ENCODE data around the gene VPS4B. TPM values are rescaled to one million over a fixed set of nuclear protein-coding genes. Genes with fewer than 3 reads are reported as not detected.

VPS4B gene
- total and polyA plus RNA-seq, 2 experiments from 2014 or later, result 45.5 to 49.2 TPM

DNA sequence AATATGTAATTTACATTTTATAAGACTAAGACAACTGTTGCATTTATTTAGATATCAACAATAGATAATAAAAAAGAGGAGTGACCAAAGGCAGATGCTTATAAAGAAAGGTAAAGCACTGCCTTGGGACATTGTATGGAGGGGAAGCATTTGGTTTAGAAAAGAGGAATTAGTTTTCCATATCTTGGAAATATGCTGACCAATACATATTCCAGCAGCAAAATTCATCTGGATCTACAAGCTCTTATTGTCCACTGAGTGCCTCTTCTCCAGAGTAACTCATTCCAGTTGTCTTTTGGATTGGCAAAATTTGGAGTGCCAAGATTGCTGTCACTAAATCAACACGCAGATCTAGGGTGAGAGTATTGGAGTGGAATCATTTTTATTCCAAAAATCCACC is 8.9 kb upstream of the VPS4B start:
- in situ Hi-C loops (cut with MboI), result no loop called here
- Histone ChIP-seq H3K27ac (no peak overlapping the region), H3K27me3 (replicated peaks; ENCODE audit: insufficient read depth) (no peaks in the 10 kb centered on the region), H3K4me1 (ENCODE audit: insufficient read depth) (peaks cover 12% of the 10 kb centered on the region; the same call in 1 of the 2 replicates), H3K36me3 (ENCODE audit: low read depth) (no peaks in the 10 kb centered on the region), H4K20me1 (ENCODE audit: insufficient read depth) (no peaks in the 10 kb centered on the region), H2AFZ (no peak overlapping the region), H3K9me3 (ENCODE audit: low read depth) (no peaks in the 10 kb centered on the region), H3K9ac (no peak overlapping the region), H3K9me2 (ENCODE audit: insufficient read depth) (0 out of 2 replicates have a peak, but pooled peaks cover 7% of the 10 kb centered on the region), H3K79me2 (ENCODE audit: insufficient read depth) (no peaks in the 10 kb centered on the region), H3K4me3 (no peak overlapping the region), H3F3A (ENCODE audit: insufficient read depth) (peaks cover 15% of the 10 kb centered on the region), H3K4me2 (ENCODE audit: unreplicated experiment) (no peak overlapping the region)
- 8 to 10% methylated on average over 1 of the region's 1 CpG for WGBS, 2 experiments (ENCODE audit: low coverage in 1 of 2, low lambda C conversion rate in 2 of 2, missing lambda C conversion rate in 2 of 2)
- TF ChIP-seq EZH2phosphoT487 (IDR thresholded peaks at IDR 0.05; ENCODE audit: insufficient read depth, low read depth) (no peak), EZH2 (IDR thresholded peaks at IDR 0.05; ENCODE audit: insufficient read depth, poor library complexity, severe bottlenecking) (no peak)
- DNase-seq, result no peak

DNA sequence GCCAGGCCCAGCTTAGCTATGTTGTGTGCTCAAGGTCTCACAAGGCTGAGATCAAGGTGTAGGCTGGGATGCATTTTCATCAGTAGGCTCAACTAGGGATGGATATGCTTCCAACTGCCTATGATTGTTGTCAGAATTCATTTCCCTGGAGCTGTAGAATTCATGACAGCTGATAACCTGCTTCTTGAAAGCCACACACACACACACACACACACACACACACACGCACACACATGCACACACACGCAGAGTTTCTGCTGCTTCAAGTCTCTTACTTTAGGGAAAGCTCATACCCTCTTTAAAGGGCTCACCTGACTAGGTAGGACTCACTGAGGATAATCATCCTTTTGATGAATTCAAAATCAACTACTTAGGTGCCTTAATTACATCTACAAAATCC is 8.2 kb upstream of the VPS4B start:
- no peaks in the 10 kb centered on the region for H3K79me2 ChIP-seq (ENCODE audit: insufficient read depth)
- H3K4me3 ChIP-seq, result no peak overlapping the region
- in situ Hi-C loops (cut with MboI), result no loop called here
- no peak overlapping the region for H3K9ac ChIP-seq
- peaks cover 12% of the 10 kb centered on the region; the same call in 1 of the 2 replicates for H3K4me1 ChIP-seq (ENCODE audit: insufficient read depth)
- 0 out of 2 replicates have a peak, but pooled peaks cover 7% of the 10 kb centered on the region for H3K9me2 ChIP-seq (ENCODE audit: insufficient read depth)
- H2AFZ ChIP-seq, result no peak overlapping the region
- no peak overlapping the region for H3K27ac ChIP-seq
- H3K36me3 ChIP-seq (ENCODE audit: low read depth), result no peaks in the 10 kb centered on the region
- 43 to 46% methylated on average over 2 of the region's 2 CpGs for WGBS, 2 experiments (ENCODE audit: low coverage in 1 of 2, low lambda C conversion rate in 2 of 2, missing lambda C conversion rate in 2 of 2)
- H3F3A ChIP-seq (ENCODE audit: insufficient read depth), result peaks cover 15% of the 10 kb centered on the region
- no peaks in the 10 kb centered on the region for H3K9me3 ChIP-seq (ENCODE audit: low read depth)
- no peaks in the 10 kb centered on the region for H4K20me1 ChIP-seq (ENCODE audit: insufficient read depth)
- no peak for TF ChIP-seq EZH2 (IDR thresholded peaks at IDR 0.05; ENCODE audit: insufficient read depth, poor library complexity, severe bottlenecking)
- TF ChIP-seq EZH2phosphoT487 (IDR thresholded peaks at IDR 0.05; ENCODE audit: insufficient read depth, low read depth), result no peak
- DNase-seq, result no peak
- no peak overlapping the region for H3K4me2 ChIP-seq (ENCODE audit: unreplicated experiment)
- no peaks in the 10 kb centered on the region for H3K27me3 ChIP-seq (replicated peaks; ENCODE audit: insufficient read depth)

DNA sequence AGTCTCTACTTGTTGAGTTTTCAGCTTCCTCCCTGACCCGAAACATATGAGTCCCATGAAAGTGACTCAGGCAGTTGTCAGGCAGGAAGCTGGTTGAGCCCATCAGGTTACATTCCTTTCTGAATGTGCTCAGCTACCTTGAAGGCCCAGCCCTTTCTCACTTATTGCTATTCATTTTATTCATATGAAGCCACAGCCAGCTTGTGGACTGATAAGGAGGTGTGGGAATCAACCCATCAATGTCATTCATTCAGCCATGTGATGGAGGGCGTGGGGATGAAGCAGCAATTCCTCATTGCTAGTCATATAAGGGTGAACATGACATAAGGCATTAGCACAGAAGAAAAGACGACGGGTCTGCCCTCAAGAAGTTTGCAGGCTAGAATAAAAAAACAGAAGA is 5.3 kb upstream of the VPS4B start:
- Histone ChIP-seq H3K9me3 (ENCODE audit: low read depth) (no peaks in the 10 kb centered on the region), H3K27me3 (replicated peaks; ENCODE audit: insufficient read depth) (no peaks in the 10 kb centered on the region), H2AFZ (no peak overlapping the region), H3K9ac (no peak overlapping the region), H3F3A (ENCODE audit: insufficient read depth) (no peaks in the 10 kb centered on the region), H4K20me1 (ENCODE audit: insufficient read depth) (no peaks in the 10 kb centered on the region), H3K4me3 (no peak overlapping the region), H3K36me3 (ENCODE audit: low read depth) (no peaks in the 10 kb centered on the region), H3K27ac (no peak overlapping the region), H3K4me1 (ENCODE audit: insufficient read depth) (no peaks in the 10 kb centered on the region; the same call in 1 of the 2 replicates), H3K79me2 (ENCODE audit: insufficient read depth) (no peaks in the 10 kb centered on the region), H3K9me2 (ENCODE audit: insufficient read depth) (no peaks in the 10 kb centered on the region), H3K4me2 (ENCODE audit: unreplicated experiment) (no peak overlapping the region)
- 59 to 65% methylated on average over 4 of the region's 4 CpGs for WGBS, 2 experiments (ENCODE audit: low coverage in 1 of 2, low lambda C conversion rate in 2 of 2, missing lambda C conversion rate in 2 of 2)
- TF ChIP-seq EZH2phosphoT487 (IDR thresholded peaks at IDR 0.05; ENCODE audit: insufficient read depth, low read depth), result no peak
- TF ChIP-seq EZH2 (IDR thresholded peaks at IDR 0.05; ENCODE audit: insufficient read depth, poor library complexity, severe bottlenecking), result no peak
- DNase-seq, result no peak
- in situ Hi-C loops (cut with MboI), result no loop called here

DNA sequence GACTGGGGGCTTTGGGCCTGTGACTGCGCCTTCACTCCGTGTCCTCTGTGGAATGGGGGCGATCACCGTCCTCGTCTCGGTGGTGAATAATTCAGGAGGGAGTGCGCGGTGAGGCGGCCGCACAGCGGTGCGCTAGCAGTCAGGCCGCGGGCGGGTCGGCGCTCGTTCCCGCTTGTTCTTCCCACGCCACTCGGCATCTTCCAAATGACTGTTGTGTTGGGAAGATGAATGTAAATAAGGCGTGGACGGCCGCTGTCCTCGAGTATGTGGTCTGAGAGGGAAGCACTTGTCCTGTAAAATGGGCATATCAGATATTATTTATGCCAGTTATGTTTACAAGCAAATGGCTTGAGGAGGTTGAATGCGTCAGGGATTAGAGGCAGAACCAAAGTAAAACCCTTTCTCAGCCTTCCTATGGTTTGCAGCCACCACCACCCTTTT is 608 bp upstream of the VPS4B start:
- peaks cover 10% of the 10 kb centered on the region for H3K4me1 ChIP-seq (ENCODE audit: insufficient read depth)
- WGBS, 2 experiments (ENCODE audit: low coverage in 1 of 2, low lambda C conversion rate in 2 of 2, missing lambda C conversion rate in 2 of 2), result 3 to 4% methylated on average over 26 of the region's 26 CpGs
- no peaks in the 10 kb centered on the region for H4K20me1 ChIP-seq (ENCODE audit: insufficient read depth)
- H3K9ac ChIP-seq, result peak overlapping the region; percentile 95
- peak overlapping the region; percentile 90 for H2AFZ ChIP-seq
- peaks cover 13% of the 10 kb centered on the region; the same call in 1 of the 2 replicates for H3K36me3 ChIP-seq (ENCODE audit: low read depth)
- TF ChIP-seq EZH2phosphoT487 (IDR thresholded peaks at IDR 0.05; ENCODE audit: insufficient read depth, low read depth) (no peak), EZH2 (IDR thresholded peaks at IDR 0.05; ENCODE audit: insufficient read depth, poor library complexity, severe bottlenecking) (no peak)
- peak; percentile 81 for DNase-seq
- no peaks in the 10 kb centered on the region for H3F3A ChIP-seq (ENCODE audit: insufficient read depth)
- in situ Hi-C loops (cut with MboI), result no loop called here
- H3K4me2 ChIP-seq (ENCODE audit: unreplicated experiment), result peak overlapping the region; percentile 92
- no peaks in the 10 kb centered on the region for H3K9me2 ChIP-seq (ENCODE audit: insufficient read depth)
- H3K27ac ChIP-seq, result peak overlapping the region; percentile 93
- H3K79me2 ChIP-seq (ENCODE audit: insufficient read depth), result peaks cover 42% of the 10 kb centered on the region
- H3K9me3 ChIP-seq (ENCODE audit: low read depth), result no peaks in the 10 kb centered on the region
- H3K4me3 ChIP-seq, result peak overlapping the region; percentile 93
- H3K27me3 ChIP-seq (replicated peaks; ENCODE audit: insufficient read depth), result no peaks in the 10 kb centered on the region
